HepG2 (cell line): ENCODE data around the gene HDAC4. TPM values are rescaled to one million over a fixed set of nuclear protein-coding genes. Genes with fewer than 3 reads are reported as not detected.

Experiments used
- ATAC-seq: fragments of 200-7000 bp; cut with Tn5 transposase; 3 replicates; pipeline ENCODE4 v1.9.1; 2020; ENCODE audit warnings: mild to moderate bottlenecking, moderate library complexity
- BruUV-seq: library from RNA; stranded (reverse); fragments of 400-500 nt; replicated peaks from 2 replicates; lab custom pipeline; 2021; lab: Mats Ljungman, UMichigan
- CTCF ChIA-PET: fragments of 300-600 bp; formaldehyde crosslinking; extraction: SDS; loops from one replicate; lab custom pipeline; 2021; ENCODE audit warnings: low total read pairs, inconsistent platforms, low intra/inter-chr PET ratio; lab: Yijun Ruan, JAX
- POLR2A ChIA-PET: fragments of 350-600 bp; sonication (Branson Sonifier 250); formaldehyde crosslinking; loops from one replicate; lab custom pipeline; 2020; ENCODE audit warnings: antibody characterized with exemption, inconsistent platforms; lab: Yijun Ruan, JAX
- DNase-seq: peaks from one replicate; pipeline ENCODE4 v3.0.0-alpha.2; 2015; ENCODE audit warnings: low spot score
- FAIRE-seq: peaks from 3 replicates; lab custom pipeline; 2011; peaks lifted over from hg19 to GRCh38; lab: Jason Lieb, UNC
- H2AFZ ChIP-seq: one replicate; pipeline ENCODE4 v1.6.1; 2011; ENCODE audit warnings: low read length, inconsistent platforms
- H3K27ac ChIP-seq: fragments of 300-600 bp; 3 replicates; pipeline ENCODE4 v1.8.0; 2011; ENCODE audit warnings: mixed run types, mild to moderate bottlenecking, mixed read lengths, low read length, inconsistent platforms; ENCODE audit not compliant: insufficient read depth; ENCODE audit errors: extremely low read length
- H3K27me3 ChIP-seq, 2 experiments: fragments of 200-600 bp in 1 of 2; 2 replicates in 1 of 2; 3 replicates in 1 of 2; pipeline versions ENCODE4 v1.6.0 to v1.8.0; 2011; ENCODE audit warnings: low read length in 2 of 2, mild to moderate bottlenecking in 2 of 2, moderate library complexity in 2 of 2, inconsistent platforms in 1 of 2; ENCODE audit not compliant: insufficient read depth in 2 of 2, control insufficient read depth in 1 of 2
- H3K36me3 ChIP-seq, 2 experiments: fragments of 200-600 bp in 1 of 2; replicated peaks in 1 of 2; 2 replicates in 1 of 2; 3 replicates in 1 of 2; pipeline versions ENCODE4 v1.5.1 to v1.8.0; 2011; ENCODE audit warnings: low read length in 2 of 2, inconsistent platforms in 1 of 2; ENCODE audit not compliant: insufficient read depth in 2 of 2, control insufficient read depth in 1 of 2
- H3K4me1 ChIP-seq: 2 replicates; pipeline ENCODE4 v1.5.1; 2012; ENCODE audit warnings: low read length, inconsistent platforms; ENCODE audit not compliant: insufficient read depth
- H3K4me2 ChIP-seq: 2 replicates; pipeline ENCODE4 v1.6.0; 2011; ENCODE audit warnings: low read depth, low read length, inconsistent platforms
- H3K4me3 ChIP-seq, 3 experiments: fragments of 200-600 bp in 1 of 3; sonication (generic), shearing (Covaris generic) in 1 of 3; replicated peaks in 1 of 3; 2 replicates each; pipeline ENCODE4 v1.5.1; 2011 to 2016; ENCODE audit warnings: low read length in 3 of 3, inconsistent platforms in 2 of 3, low read depth in 2 of 3, mild to moderate bottlenecking in 2 of 3, control low read depth in 1 of 3, mixed read lengths in 1 of 3; ENCODE audit not compliant: insufficient read depth in 1 of 3
- H3K79me2 ChIP-seq: one replicate; pipeline ENCODE4 v1.6.1; 2011; ENCODE audit warnings: low read length, inconsistent platforms; ENCODE audit not compliant: insufficient read depth
- H3K9ac ChIP-seq: 2 replicates; pipeline ENCODE4 v1.6.0; 2011; ENCODE audit warnings: mild to moderate bottlenecking, low read depth, low read length, inconsistent platforms; ENCODE audit not compliant: insufficient read depth
- H3K9me3 ChIP-seq: 2 replicates; pipeline ENCODE4 v1.5.1; 2012; ENCODE audit warnings: mild to moderate bottlenecking, low read length
- H4K20me1 ChIP-seq: 2 replicates; pipeline ENCODE4 v1.6.0; 2011; ENCODE audit warnings: inconsistent platforms, mild to moderate bottlenecking, low read length, moderate library complexity; ENCODE audit not compliant: insufficient read depth
- GATAD1 ChIP-seq: IDR thresholded peaks from 2 replicates; pipeline ENCODE4 v1.6.1; 2016; ENCODE audit warnings: missing genetic modification reagents, missing compliant biosample characterization
- MBNL3 ChIP-seq: fragments of 250-450 bp; sonication (Bioruptor Pico); conservative IDR thresholded peaks from 2 replicates; pipeline ENCODE4 v1.8.0; 2022; ENCODE audit warnings: mild to moderate bottlenecking, inconsistent platforms
- NFIB ChIP-seq: sonication (generic); formaldehyde crosslinking; IDR thresholded peaks from 2 replicates; pipeline ENCODE4 v1.9.0; 2021; ENCODE audit warnings: missing genetic modification reagents, mild to moderate bottlenecking, borderline replicate concordance
- SPEN ChIP-seq: sonication (generic); formaldehyde crosslinking; IDR thresholded peaks from 2 replicates; pipeline ENCODE4 v1.5.1; 2020; ENCODE audit warnings: low read depth, mild to moderate bottlenecking, missing genetic modification reagents
- STAG1 ChIP-seq: sonication (generic); formaldehyde crosslinking; IDR thresholded peaks from 2 replicates; pipeline ENCODE4 v1.4.0; 2020; ENCODE audit warnings: missing genetic modification reagents
- ZNF263 ChIP-seq: sonication (generic); formaldehyde crosslinking; IDR thresholded peaks from 2 replicates; pipeline ENCODE4 v1.4.0; 2020; ENCODE audit warnings: missing genetic modification reagents
- ZNF34 ChIP-seq: sonication (generic); formaldehyde crosslinking; IDR thresholded peaks from 2 replicates; pipeline ENCODE4 v1.4.0; 2020; ENCODE audit warnings: mild to moderate bottlenecking, missing genetic modification reagents, borderline replicate concordance
- ZNF615 ChIP-seq: sonication (generic); formaldehyde crosslinking; IDR thresholded peaks from 2 replicates; pipeline ENCODE4 v1.5.0; 2020; ENCODE audit warnings: mild to moderate bottlenecking, missing genetic modification reagents, borderline replicate concordance
- WGBS: methylation state at CpG from one replicate; pipeline ENCODE4 v1.1.6; 2017; ENCODE audit warnings: low lambda C conversion rate; 5-methylcytosine and 5-hydroxymethylcytosine counted together
- in situ Hi-C: cut with HindIII; loops from 2 replicates; pipeline ENCODE4 v1.10.0; 2017; ENCODE audit warnings: low pct_unique_long_range_greater_than_20kb; ENCODE audit not compliant: extremely low pct_ligation_motif_present
- intact Hi-C: fragments of 100-400 bp; cut with micrococcal nuclease; formaldehyde crosslinking; loops from one replicate; pipeline ENCODE4 v1.10.0; 2022; ENCODE audit not compliant: unreplicated experiment
- polyA plus RNA-seq, 8 experiments: library from polyadenylated mRNA; depleted of rRNA in 3 of 8; stranded (reverse) in 7 of 8; unstranded in 1 of 8; fragments of >200 nt; fragmentation: Illumina TruSeq in 4 of 8; extraction: Trizol in 4 of 8; gene quantifications; 2 replicates each; pipeline versions ENCODE4 v1.2.1 to v1.2.3, GENCODE V29; 2011 to 2016; ENCODE audit warnings: low read depth in 4 of 8, missing spikeins in 1 of 8, mixed read lengths in 1 of 8; ENCODE audit not compliant: insufficient read depth in 1 of 8
- total RNA-seq, 5 experiments: library from RNA; depleted of rRNA; stranded (reverse); fragments of >200 nt; fragmentation: Illumina TruSeq; extraction: Trizol; gene quantifications; 2 replicates each; pipeline ENCODE4 v1.2.3, GENCODE V29; 2016; ENCODE audit warnings: low read depth in 1 of 5
- TF ChIP-seq, protein P1 (sequence below): sonication (generic); formaldehyde crosslinking; IDR thresholded peaks from 2 replicates; pipeline ENCODE4 v1.4.0; 2020; ENCODE audit warnings: mild to moderate bottlenecking, missing genetic modification reagents
- TF ChIP-seq, protein P2 (sequence below): sonication (generic); formaldehyde crosslinking; IDR thresholded peaks from 2 replicates; pipeline ENCODE4 v1.9.0; 2021; ENCODE audit warnings: mild to moderate bottlenecking, missing genetic modification reagents
- TF ChIP-seq, protein P3 (sequence below): sonication (generic); formaldehyde crosslinking; IDR thresholded peaks from 2 replicates; pipeline ENCODE4 v1.4.0; 2020; ENCODE audit warnings: mild to moderate bottlenecking, missing genetic modification reagents

HDAC4 gene
- total and polyA plus RNA-seq, 2 of the 13 experiments (the other 11 are each of a cell fraction or from before 2014, with no cell fraction given), result 10.1 to 11.5 TPM

DNA sequence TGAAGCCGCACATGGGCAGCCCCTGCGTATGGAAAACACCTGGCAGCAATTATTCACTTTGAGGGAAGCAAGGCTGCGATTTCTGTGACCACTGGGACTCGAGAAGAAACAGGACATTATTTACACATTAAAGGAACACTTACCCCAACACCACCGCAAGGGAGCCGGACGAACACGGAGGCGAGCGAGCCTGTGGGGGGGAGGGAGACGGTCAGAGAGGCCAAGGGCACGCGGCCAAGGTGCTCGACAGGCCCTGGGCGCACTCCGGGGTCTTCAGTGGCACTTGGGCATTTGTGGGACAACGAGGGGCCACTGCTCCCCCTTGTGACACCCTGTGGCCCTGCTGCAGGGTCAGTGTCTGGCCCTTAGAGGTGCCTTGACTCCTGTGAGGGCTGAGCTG is 306.0 kb downstream of the HDAC4 start (continued):
- TF ChIP-seq, protein P1, sequence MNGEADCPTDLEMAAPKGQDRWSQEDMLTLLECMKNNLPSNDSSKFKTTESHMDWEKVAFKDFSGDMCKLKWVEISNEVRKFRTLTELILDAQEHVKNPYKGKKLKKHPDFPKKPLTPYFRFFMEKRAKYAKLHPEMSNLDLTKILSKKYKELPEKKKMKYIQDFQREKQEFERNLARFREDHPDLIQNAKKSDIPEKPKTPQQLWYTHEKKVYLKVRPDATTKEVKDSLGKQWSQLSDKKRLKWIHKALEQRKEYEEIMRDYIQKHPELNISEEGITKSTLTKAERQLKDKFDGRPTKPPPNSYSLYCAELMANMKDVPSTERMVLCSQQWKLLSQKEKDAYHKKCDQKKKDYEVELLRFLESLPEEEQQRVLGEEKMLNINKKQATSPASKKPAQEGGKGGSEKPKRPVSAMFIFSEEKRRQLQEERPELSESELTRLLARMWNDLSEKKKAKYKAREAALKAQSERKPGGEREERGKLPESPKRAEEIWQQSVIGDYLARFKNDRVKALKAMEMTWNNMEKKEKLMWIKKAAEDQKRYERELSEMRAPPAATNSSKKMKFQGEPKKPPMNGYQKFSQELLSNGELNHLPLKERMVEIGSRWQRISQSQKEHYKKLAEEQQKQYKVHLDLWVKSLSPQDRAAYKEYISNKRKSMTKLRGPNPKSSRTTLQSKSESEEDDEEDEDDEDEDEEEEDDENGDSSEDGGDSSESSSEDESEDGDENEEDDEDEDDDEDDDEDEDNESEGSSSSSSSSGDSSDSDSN (CRISPR knock-in tag), result no peak
- TF ChIP-seq GATAD1 (CRISPR knock-in tag) (no peak), STAG1 (0 out of 2 replicates have a peak, but pooled peaks have one; percentile 7), ZNF34 (CRISPR knock-in tag) (no peak), MBNL3 (CRISPR knock-in tag) (no peak), SPEN (CRISPR knock-in tag) (no peak)

DNA sequence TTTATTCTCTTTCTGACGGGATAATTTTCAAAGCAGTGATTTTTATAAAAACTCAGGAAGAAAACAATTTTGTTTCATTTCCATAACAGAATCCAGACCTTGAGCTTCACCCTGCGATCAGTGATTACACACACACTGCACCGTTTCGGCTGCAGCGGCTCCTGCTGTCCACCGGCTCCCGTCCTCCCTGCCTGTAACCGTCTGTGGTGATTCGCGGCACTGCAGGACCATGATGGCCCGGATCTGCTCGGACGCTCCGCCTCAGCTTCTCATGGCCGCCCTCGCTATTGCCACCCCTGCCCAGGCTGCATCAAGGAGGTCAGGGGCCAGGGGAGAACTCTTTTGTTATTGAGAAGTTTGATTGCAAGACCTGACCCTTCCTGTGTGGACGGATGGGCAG is 306.9 kb downstream of the HDAC4 start:
- Histone ChIP-seq H3K4me2 (no peak overlapping the region), H3K79me2 (no peaks in the 10 kb centered on the region), H2AFZ (no peak overlapping the region), H3K27ac (no peak overlapping the region), H4K20me1 (no peaks in the 10 kb centered on the region), H3K4me3 (no peak overlapping the region), H3K4me1 (no peaks in the 10 kb centered on the region), H3K36me3 (peaks cover 13 to 14% of the 10 kb centered on the region in 2 experiments; a peak in 3 of 5 replicates), H3K27me3 (no peaks in the 10 kb centered on the region), H3K9me3 (no peaks in the 10 kb centered on the region), H3K9ac (no peak overlapping the region)
- DNase-seq (no peak), FAIRE-seq (no peak), ATAC-seq (no peak)
- intact Hi-C loops (no loop called here), in situ Hi-C loops (no loop called here)
- ChIA-PET CTCF (no interaction called here), POLR2A (no interaction called here)
- 95% methylated on average over 16 of the region's 17 CpGs for WGBS
- BruUV-seq, result no TSS peak
- no peak for TF ChIP-seq ZNF615 (CRISPR knock-in tag)
- TF ChIP-seq NFIB (CRISPR knock-in tag), result no peak
- TF ChIP-seq, protein P2, sequence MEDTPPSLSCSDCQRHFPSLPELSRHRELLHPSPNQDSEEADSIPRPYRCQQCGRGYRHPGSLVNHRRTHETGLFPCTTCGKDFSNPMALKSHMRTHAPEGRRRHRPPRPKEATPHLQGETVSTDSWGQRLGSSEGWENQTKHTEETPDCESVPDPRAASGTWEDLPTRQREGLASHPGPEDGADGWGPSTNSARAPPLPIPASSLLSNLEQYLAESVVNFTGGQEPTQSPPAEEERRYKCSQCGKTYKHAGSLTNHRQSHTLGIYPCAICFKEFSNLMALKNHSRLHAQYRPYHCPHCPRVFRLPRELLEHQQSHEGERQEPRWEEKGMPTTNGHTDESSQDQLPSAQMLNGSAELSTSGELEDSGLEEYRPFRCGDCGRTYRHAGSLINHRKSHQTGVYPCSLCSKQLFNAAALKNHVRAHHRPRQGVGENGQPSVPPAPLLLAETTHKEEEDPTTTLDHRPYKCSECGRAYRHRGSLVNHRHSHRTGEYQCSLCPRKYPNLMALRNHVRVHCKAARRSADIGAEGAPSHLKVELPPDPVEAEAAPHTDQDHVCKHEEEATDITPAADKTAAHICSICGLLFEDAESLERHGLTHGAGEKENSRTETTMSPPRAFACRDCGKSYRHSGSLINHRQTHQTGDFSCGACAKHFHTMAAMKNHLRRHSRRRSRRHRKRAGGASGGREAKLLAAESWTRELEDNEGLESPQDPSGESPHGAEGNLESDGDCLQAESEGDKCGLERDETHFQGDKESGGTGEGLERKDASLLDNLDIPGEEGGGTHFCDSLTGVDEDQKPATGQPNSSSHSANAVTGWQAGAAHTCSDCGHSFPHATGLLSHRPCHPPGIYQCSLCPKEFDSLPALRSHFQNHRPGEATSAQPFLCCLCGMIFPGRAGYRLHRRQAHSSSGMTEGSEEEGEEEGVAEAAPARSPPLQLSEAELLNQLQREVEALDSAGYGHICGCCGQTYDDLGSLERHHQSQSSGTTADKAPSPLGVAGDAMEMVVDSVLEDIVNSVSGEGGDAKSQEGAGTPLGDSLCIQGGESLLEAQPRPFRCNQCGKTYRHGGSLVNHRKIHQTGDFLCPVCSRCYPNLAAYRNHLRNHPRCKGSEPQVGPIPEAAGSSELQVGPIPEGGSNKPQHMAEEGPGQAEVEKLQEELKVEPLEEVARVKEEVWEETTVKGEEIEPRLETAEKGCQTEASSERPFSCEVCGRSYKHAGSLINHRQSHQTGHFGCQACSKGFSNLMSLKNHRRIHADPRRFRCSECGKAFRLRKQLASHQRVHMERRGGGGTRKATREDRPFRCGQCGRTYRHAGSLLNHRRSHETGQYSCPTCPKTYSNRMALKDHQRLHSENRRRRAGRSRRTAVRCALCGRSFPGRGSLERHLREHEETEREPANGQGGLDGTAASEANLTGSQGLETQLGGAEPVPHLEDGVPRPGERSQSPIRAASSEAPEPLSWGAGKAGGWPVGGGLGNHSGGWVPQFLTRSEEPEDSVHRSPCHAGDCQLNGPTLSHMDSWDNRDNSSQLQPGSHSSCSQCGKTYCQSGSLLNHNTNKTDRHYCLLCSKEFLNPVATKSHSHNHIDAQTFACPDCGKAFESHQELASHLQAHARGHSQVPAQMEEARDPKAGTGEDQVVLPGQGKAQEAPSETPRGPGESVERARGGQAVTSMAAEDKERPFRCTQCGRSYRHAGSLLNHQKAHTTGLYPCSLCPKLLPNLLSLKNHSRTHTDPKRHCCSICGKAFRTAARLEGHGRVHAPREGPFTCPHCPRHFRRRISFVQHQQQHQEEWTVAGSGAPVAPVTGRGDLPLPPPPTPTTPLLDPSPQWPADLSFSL (CRISPR knock-in tag), result no peak
- TF ChIP-seq, protein P3, sequence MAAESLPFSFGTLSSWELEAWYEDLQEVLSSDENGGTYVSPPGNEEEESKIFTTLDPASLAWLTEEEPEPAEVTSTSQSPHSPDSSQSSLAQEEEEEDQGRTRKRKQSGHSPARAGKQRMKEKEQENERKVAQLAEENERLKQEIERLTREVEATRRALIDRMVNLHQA (CRISPR knock-in tag), result no peak
- no peak for TF ChIP-seq ZNF263 (CRISPR knock-in tag)
